H54 (cell line): ENCODE measurements around the gene KLF14.

Experiments used
- DNase-seq: peaks from one replicate; pipeline ENCODE4 v3.0.0; 2011; ENCODE audit warnings: low spot score, mixed read lengths; ENCODE audit not compliant: insufficient read length
- FAIRE-seq: peaks from 3 replicates; lab custom pipeline; 2011; peaks lifted over from hg19 to GRCh38; lab: Jason Lieb, UNC
- POLR2A ChIP-seq: IDR thresholded peaks from 2 replicates; pipeline ENCODE4 v1.6.1; 2011; ENCODE audit warnings: low read depth, mild to moderate bottlenecking, low read length

The KLF14 gene

GRCh38 chr7:130736298-130736900, 2.4 kb upstream of the KLF14 start:
- DNase-seq = no peak
- FAIRE-seq = no peak
- no peak for TF ChIP-seq POLR2A

- DNase-seq (no peak), FAIRE-seq (peak; percentile 15)
- no peak for TF ChIP-seq POLR2A
These were observed 1.1 kb upstream of the KLF14 start for GRCh38 chr7:130734815-130735716.

- no peak for DNase-seq
- FAIRE-seq = no peak
These were observed 752 bp downstream of the KLF14 start for GRCh38 chr7:130732980-130733930.

GRCh38 chr7:130723784-130724183, 10.2 kb downstream of the KLF14 start:
- FAIRE-seq (peak; percentile 71), DNase-seq (no peak)
- no peak for TF ChIP-seq POLR2A

More at GRCh38 chr7:130732980-130733930, 752 bp downstream of the KLF14 start:
- TF ChIP-seq POLR2A = no peak

GRCh38 chr7:130721486-130722277, 12.3 kb downstream of the KLF14 start:
- FAIRE-seq = no peak
- DNase-seq = no peak
- TF ChIP-seq POLR2A = no peak

- no peak for FAIRE-seq
- DNase-seq = no peak
- TF ChIP-seq POLR2A = no peak
These were observed 14.5 kb downstream of the KLF14 start for GRCh38 chr7:130719541-130719940.

- no peak for FAIRE-seq
- TF ChIP-seq POLR2A = no peak
- no peak for DNase-seq
These were observed 21.6 kb downstream of the KLF14 start for GRCh38 chr7:130712416-130712815.

GRCh38 chr7:130708766-130709165, 25.2 kb downstream of the KLF14 start:
- FAIRE-seq = no peak
- no peak for DNase-seq

GRCh38 chr7:130708001-130708400, 26.0 kb downstream of the KLF14 start:
- FAIRE-seq (no peak), DNase-seq (no peak)
- no peak for TF ChIP-seq POLR2A

More at GRCh38 chr7:130708766-130709165, 25.2 kb downstream of the KLF14 start:
- TF ChIP-seq POLR2A = no peak

- TF ChIP-seq POLR2A = no peak
- FAIRE-seq (no peak), DNase-seq (no peak)
These were observed 30.2 kb downstream of the KLF14 start for GRCh38 chr7:130703851-130704250.

GRCh38 chr7:130701650-130702049, 32.4 kb downstream of the KLF14 start:
- DNase-seq (no peak), FAIRE-seq (no peak)
- no peak for TF ChIP-seq POLR2A

GRCh38 chr7:130700760-130701159, 33.2 kb downstream of the KLF14 start:
- DNase-seq (no peak), FAIRE-seq (no peak)
- TF ChIP-seq POLR2A = no peak

GRCh38 chr7:130699686-130700085, 34.3 kb downstream of the KLF14 start:
- FAIRE-seq = no peak
- no peak for TF ChIP-seq POLR2A

More at GRCh38 chr7:130699686-130700085, 34.3 kb downstream of the KLF14 start:
- no peak for DNase-seq
